CD4-positive, alpha-beta T cell treated with Interleukin-6 at 100 ng/mL for 8 hours (primary cell): Measurements from ENCODE around the gene ZNF800.
"Not testable (repeated sequence)": the region's sequence is repeated elsewhere in the genome, so short reads cannot be mapped to it uniquely, and the experiment has no call there.

Experiments used
- DNase-seq: peaks from one replicate; pipeline ENCODE4 v3.0.0-alpha.2; 2020; ENCODE audit warnings: mixed read lengths, low spot score

Gene ZNF800

GRCh38 chr7:127392566-127393367 is at the start of gene ZNF800:
Gene ZNF800, minus strand, starts transcription at chr7:127392708. Its CDS starts 1,151 bp downstream, at chr7:127391557.
- peak; percentile 91 for DNase-seq

GRCh38 chr7:127440206-127440605 is 47.7 kb upstream of the ZNF800 start:
- no peak for DNase-seq

GRCh38 chr7:127438836-127439235 is 46.3 kb upstream of the ZNF800 start:
- DNase-seq, result no peak

GRCh38 chr7:127437837-127438236 is 45.3 kb upstream of the ZNF800 start:
- no peak for DNase-seq

DNA sequence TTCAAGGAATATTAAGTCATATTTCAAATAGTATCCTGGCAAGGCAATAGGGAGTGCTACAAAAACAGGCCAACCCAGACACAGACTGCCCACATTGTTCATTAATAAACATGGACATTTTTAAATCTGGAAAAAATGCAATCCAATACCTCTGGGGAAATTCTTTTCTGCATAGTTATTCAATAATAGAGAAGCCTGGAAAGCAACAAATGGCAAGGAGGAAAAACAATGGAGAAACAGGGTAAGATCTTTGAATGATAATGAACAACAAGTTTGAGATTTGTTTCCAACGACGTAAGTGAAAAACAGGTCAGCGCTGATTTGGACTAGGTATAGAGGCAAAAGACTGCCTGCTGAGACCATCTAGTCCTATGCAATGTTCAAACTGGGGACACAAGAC is 44.7 kb upstream of the ZNF800 start:
- DNase-seq, result no peak

DNA sequence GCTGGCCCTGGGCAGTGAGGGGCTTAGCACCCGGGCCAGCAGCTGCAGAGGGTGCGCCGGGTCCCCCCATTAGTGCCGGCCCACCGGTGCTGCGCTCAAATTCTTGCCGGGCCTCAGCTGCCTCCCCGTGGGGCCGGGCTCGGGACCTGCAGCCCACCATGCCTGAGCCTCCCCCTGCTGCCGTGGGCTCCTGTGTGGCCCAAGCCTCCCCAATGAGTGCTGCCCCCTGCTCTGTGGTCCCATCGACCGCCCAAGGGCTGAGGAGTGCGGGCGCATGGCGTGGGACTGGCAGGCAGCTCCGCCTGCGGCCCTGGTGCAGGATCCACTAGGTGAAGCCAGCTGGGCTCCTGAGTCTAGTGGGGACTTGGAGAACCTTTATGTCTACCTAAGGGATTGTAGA is 36.8 kb upstream of the ZNF800 start:
- not testable (repeated sequence) for DNase-seq

- DNase-seq, result no peak
Observed at GRCh38 chr7:127419196-127419595, 26.7 kb upstream of the ZNF800 start.

DNA sequence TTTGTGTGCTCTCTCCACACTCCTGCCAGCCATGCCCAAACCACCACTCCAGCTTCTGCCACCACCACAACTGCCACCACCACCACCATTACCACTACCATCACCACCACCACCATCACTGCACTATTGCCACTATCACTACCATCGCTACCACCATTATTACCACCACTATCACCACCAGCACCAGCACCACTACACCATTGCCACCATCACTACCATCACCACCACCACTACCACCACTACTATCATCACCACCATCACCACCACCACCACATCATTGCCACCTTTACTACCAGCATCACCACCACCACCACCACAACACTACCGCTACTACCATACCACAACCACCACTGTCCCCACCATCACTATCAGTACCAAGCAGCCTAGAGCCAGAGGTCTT is 26.0 kb upstream of the ZNF800 start:
- DNase-seq, result no peak

- DNase-seq, result no peak
Observed at GRCh38 chr7:127417346-127417745, 24.8 kb upstream of the ZNF800 start.

DNA sequence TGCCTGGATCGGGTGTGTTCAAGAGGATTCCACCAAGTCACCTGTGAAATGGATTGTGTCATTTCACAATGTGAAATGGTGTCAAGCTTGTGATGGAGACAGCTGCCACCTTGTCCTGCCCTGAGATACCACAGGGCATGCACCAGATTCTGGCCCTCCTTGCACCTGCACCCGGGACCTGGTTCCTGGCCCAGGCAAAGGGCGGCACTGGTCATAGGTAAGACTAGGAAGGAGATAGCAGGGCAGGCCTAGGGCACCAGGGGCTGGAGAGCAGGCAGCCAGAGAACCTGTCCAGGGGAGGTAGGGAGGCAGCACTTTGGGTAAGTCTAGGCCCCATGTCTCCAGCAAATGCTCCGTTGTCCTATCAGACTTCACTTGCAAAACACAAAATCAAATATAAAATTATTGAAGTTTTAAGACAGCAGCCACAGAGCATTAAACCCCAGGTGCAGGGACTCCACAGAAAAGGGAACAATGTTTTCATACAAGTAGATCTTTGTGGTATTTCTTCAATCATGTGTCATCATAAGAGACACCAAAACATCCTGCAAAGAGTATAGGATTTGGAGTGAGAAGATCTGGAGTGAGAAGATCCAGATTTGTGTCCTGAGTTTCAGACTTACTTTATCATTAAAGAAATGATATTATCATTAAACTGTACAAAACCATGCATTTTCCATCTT is 22.7 kb upstream of the ZNF800 start:
- no peak for DNase-seq

GRCh38 chr7:127413962-127414361 is 21.5 kb upstream of the ZNF800 start:
- peak; percentile 45 for DNase-seq

DNA sequence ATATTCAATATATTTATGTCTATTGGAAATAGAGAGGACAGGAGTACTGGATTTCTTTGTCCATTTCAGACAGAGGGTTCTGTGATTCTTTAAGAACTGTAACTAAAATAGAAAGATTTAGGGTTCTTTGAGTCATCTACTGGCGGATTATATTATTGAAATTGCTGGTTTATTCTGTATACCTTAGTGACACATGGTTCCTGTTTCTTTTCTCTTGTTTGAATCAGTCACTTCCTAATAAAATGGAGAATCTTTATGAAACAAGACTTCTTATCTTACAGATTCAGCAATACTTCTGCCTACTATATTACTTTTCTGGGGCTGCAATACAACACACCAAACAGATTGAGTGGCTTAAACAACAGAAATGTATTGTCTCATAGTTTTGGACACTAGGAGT is 20.8 kb upstream of the ZNF800 start:
- DNase-seq, result no peak

DNA sequence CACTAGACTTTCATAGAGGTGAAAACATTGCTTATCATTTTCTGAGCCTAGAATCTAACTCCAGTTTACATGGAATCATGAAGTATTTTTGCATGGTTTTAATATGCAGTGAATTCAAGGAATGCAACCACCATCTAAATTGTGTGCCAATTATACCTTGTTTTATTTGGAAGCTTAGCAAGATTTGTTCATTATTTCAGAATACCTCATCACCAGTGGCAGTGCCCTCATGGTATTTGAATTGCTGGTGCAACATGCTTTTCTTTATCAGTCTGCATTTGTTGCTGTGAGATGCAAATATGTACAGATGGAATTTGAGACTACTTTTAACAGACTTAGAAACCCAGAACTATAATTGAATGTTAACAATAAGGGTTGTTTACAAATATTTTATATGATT is 18.7 kb upstream of the ZNF800 start:
- no peak for DNase-seq

- no peak for DNase-seq
Observed at GRCh38 chr7:127409629-127410028, 17.1 kb upstream of the ZNF800 start.

DNA sequence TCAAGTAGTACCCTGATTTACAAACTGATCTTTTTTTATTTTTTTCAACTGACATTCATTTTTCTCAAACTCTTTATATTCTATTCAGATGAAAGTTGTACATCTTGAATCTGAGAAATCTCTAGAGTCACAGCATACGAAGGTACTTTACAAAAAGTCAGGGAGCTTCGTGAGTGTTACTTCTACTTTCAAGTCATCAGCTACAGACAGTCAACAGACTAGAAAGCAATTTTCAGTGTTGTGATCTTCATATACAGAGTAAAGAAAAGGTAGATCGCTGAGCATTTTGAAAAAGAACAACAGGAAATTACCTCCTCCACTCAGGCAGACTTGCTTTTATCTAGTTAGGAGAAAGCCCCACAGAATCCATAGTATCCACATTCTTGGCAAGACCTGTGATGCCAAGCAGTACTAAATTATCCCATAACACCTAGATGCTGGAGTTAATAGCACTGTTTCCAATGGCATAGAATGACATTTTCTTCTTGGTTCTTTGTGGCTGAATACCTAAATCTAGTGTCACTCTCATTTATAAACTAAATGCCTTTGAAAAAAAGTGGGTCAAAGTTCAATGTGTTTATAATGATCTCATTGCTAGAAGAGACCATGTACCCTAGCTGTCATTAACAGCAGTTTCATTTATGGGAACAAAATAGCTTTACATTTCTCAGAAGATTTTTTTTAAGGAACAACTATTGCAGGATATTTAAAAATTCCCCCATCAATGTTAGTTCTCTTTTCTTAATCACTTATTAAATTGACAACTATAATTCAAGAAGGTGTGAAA is 12.0 kb upstream of the ZNF800 start:
- DNase-seq, result no peak

- DNase-seq, result no peak
Observed at GRCh38 chr7:127396184-127396583, 3.7 kb upstream of the ZNF800 start.

GRCh38 chr7:127395104-127395503 is 2.6 kb upstream of the ZNF800 start:
- not testable (repeated sequence) for DNase-seq

- DNase-seq, result no peak
Observed at GRCh38 chr7:127393368-127394058, 1.0 kb upstream of the ZNF800 start.

DNA sequence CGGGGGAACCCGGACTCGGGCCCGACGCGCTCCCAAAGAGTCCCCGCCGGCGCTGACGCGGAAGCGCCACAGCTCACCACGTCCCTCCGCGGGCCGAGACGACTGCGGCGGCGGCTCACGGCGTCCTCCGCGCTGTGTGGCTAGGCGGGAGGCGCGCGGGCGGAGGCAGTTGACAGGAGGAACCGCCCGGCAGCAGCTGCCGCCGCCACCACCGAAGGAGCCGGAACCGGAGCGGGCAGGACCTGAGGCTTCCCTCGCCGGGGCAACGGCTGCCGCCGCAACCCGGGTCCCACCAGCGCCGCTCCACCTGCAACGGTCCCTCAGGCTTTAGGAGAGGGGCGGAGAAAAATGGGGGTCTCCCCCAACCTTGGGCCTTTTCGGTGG is 334 bp downstream of the ZNF800 start:
- DNase-seq, result peak; percentile 43

DNA sequence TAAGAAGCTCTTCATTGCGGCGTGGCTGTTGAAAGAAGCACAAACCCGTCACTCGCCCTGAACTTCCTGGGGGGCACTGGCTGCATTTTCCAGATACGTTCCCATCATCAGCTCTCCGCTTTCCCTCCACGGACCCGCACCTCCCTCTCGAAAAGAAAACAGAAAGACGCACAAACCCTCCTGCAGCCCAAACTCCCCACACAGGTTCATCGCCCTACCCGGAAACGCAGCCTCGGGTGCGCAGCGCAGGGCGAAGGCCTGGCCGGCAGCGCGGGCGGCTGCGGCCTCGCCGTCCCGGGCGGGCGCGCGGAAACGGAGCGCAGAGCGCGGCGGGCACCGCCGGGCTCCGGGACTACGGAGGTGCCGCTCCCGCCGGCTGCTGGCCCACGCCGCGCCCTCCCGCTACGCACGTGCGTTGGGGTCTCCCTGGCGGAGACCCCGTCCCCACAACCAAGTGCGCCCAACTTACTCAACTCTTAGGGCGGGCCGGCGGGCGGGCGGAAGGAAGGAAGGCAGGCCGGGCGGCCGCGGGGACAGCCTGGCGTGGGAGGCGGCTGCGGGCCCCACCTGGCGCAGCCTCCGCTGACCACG is 822 bp downstream of the ZNF800 start:
- DNase-seq, result peak; percentile 32

- no peak for DNase-seq
Observed at GRCh38 chr7:127390817-127391590, 1.5 kb downstream of the ZNF800 start.
